Omental fat pad (tissue), 4 donors: ENCODE data around the gene SLC38A10. TPM values are rescaled to one million over a fixed set of nuclear protein-coding genes. Genes with fewer than 3 reads are reported as not detected.

ENCODE experiments used
- ATAC-seq: fragments of 150-250 bp; one replicate; pipeline ENCODE4 v1.9.1; 2016; ENCODE audit warnings: mild to moderate bottlenecking, moderate library complexity; ENCODE audit not compliant: low FRiP score
- DNase-seq: peaks from one replicate; pipeline ENCODE4 v3.0.0-alpha.2; 2019; ENCODE audit warnings: low spot score
- CTCF ChIP-seq, 3 donors: fragments of 450-650 bp; IDR thresholded peaks; one replicate each; pipeline ENCODE4 v1.5.1; 2016 to 2017; ENCODE audit warnings: antibody characterized with exemption in 3 of 3, mild to moderate bottlenecking in 3 of 3, moderate library complexity in 2 of 3
- total RNA-seq, 4 donors: library from RNA; depleted of rRNA; stranded (reverse); fragments of >200 nt; gene quantifications; one replicate each; pipeline ENCODE4 v1.1.0, GENCODE V29; 2016

The SLC38A10 gene
- total RNA-seq, 4 donors from 2014 or later: 61.2 to 126 (median 75.6) TPM

GRCh38 chr17:81287741-81288430, 7.2 kb downstream of the SLC38A10 start:
- TF ChIP-seq CTCF (IDR thresholded peaks at IDR 0.05): no peak
- no peak for ATAC-seq
- DNase-seq: no peak

- no peak for ATAC-seq
- DNase-seq: no peak
- no peak for TF ChIP-seq CTCF (IDR thresholded peaks at IDR 0.05)
These were observed 8.0 kb downstream of the SLC38A10 start for GRCh38 chr17:81287152-81287551.

GRCh38 chr17:81286491-81287145, 8.5 kb downstream of the SLC38A10 start:
- ATAC-seq (no peak), DNase-seq (no peak)
- TF ChIP-seq CTCF (IDR thresholded peaks at IDR 0.05): no peak

GRCh38 chr17:81285894-81286293, 9.2 kb downstream of the SLC38A10 start:
- ATAC-seq: no peak
- no peak for TF ChIP-seq CTCF (IDR thresholded peaks at IDR 0.05)
- DNase-seq: no peak

- no peak for TF ChIP-seq CTCF (IDR thresholded peaks at IDR 0.05)
- peak; percentile 43 for ATAC-seq
- DNase-seq: peak; percentile 52
These were observed 9.8 kb downstream of the SLC38A10 start for GRCh38 chr17:81285179-81285878.

- ATAC-seq: no peak
- no peak for TF ChIP-seq CTCF (IDR thresholded peaks at IDR 0.05)
- DNase-seq: no peak
These were observed 12.2 kb downstream of the SLC38A10 start for GRCh38 chr17:81282876-81283275.
